ENCODE data around the gene SLC22A2. TPM values are rescaled to one million over a fixed set of nuclear protein-coding genes. Genes with fewer than 3 reads are reported as not detected.

Gene SLC22A2
- total and polyA plus RNA-seq, 2 of the 13 experiments (the other 11 are each of a cell fraction or from before 2014, with no cell fraction given) = not detected

- no peak for TF ChIP-seq TRAFD1 (CRISPR knock-in tag; IDR thresholded peaks at IDR 0.05; ENCODE audit: borderline replicate concordance)
- TF ChIP-seq ZNF430 (CRISPR knock-in tag; IDR thresholded peaks at IDR 0.05) = no peak
- no peak for TF ChIP-seq HNF1A (IDR thresholded peaks at IDR 0.05; ENCODE audit: low read depth)
- TF ChIP-seq HNF1A (CRISPR knock-in tag; IDR thresholded peaks at IDR 0.05; ENCODE audit: borderline replicate concordance) = no peak
- TF ChIP-seq MXD3 (CRISPR knock-in tag; IDR thresholded peaks at IDR 0.05) = no peak
- no peak for TF ChIP-seq AHR (CRISPR knock-in tag; IDR thresholded peaks at IDR 0.05)
- no peak for TF ChIP-seq SRSF1 (optimal IDR thresholded peaks at IDR 0.05; ENCODE audit: low read depth, low read length)
- no peak for TF ChIP-seq ZNF781 (CRISPR knock-in tag; IDR thresholded peaks at IDR 0.05; ENCODE audit: borderline replicate concordance, not compliant biosample characterization)
Measured at GRCh38 chr6:160248538-160248937, 10.1 kb downstream of the SLC22A2 start (continued).

Measured in HepG2 (cell line).